GM23338 (cell line): ENCODE data around the gene SLCO4A1. TPM values are rescaled to one million over a fixed set of nuclear protein-coding genes. Genes with fewer than 3 reads are reported as not detected.

Source experiments
- ATAC-seq: fragments of 200-7000 bp; cut with Tn5 transposase; 3 replicates; pipeline ENCODE4 v1.9.1; 2020
- DNase-seq: peaks from one replicate; pipeline ENCODE4 v3.0.0-alpha.2; 2015; ENCODE audit warnings: low spot score
- H2AFZ ChIP-seq: fragments of 200-600 bp; sonication (generic); 2 replicates; pipeline ENCODE4 v1.8.0; 2016; ENCODE audit warnings: antibody characterized with exemption, mild to moderate bottlenecking, moderate library complexity
- H3F3A ChIP-seq: fragments of 200-600 bp; sonication (generic); replicated peaks from 2 replicates; pipeline ENCODE4 v1.8.0; 2017; ENCODE audit warnings: antibody characterized with exemption, mixed run types, low read depth
- H3K27ac ChIP-seq: fragments of 200-600 bp; sonication (generic); 2 replicates; pipeline ENCODE4 v1.6.1; 2016; ENCODE audit warnings: low read depth
- H3K27me3 ChIP-seq: fragments of 200-600 bp; sonication (generic); 2 replicates; pipeline ENCODE4 v1.8.0; 2016; ENCODE audit warnings: mild to moderate bottlenecking, mixed run types, moderate library complexity; ENCODE audit not compliant: insufficient read depth
- H3K36me3 ChIP-seq: fragments of 200-600 bp; sonication (generic); 2 replicates; pipeline ENCODE4 v1.8.0; 2016; ENCODE audit warnings: mild to moderate bottlenecking; ENCODE audit not compliant: insufficient read depth
- H3K4me1 ChIP-seq: fragments of 200-600 bp; sonication (generic); 2 replicates; pipeline ENCODE4 v1.8.0; 2016; ENCODE audit warnings: mild to moderate bottlenecking, moderate library complexity; ENCODE audit not compliant: insufficient read depth
- H3K4me2 ChIP-seq: fragments of 200-600 bp; sonication (generic); 2 replicates; pipeline ENCODE4 v1.7.1; 2017; ENCODE audit warnings: mixed run types
- H3K4me3 ChIP-seq: fragments of 200-600 bp; sonication (generic); 2 replicates; pipeline ENCODE4 v1.6.1; 2016; ENCODE audit warnings: mixed run types
- H3K79me2 ChIP-seq: fragments of 200-600 bp; sonication (generic); replicated peaks from 2 replicates; pipeline ENCODE4 v1.8.0; 2017; ENCODE audit warnings: mild to moderate bottlenecking; ENCODE audit not compliant: insufficient read depth
- H3K9me2 ChIP-seq: fragments of 200-600 bp; sonication (generic); 2 replicates; pipeline ENCODE4 v1.8.0; 2017; ENCODE audit not compliant: insufficient read depth
- H4K20me1 ChIP-seq: fragments of 200-600 bp; sonication (generic); replicated peaks from 2 replicates; pipeline ENCODE4 v1.8.0; 2017; ENCODE audit warnings: mild to moderate bottlenecking; ENCODE audit not compliant: insufficient read depth
- H3K27ac Mint-ChIP-seq: 2 replicates; pipeline ENCODE4 v1.8.0; 2020; ENCODE audit warnings: inconsistent platforms, mild to moderate bottlenecking, moderate library complexity, mixed read lengths
- H3K27me3 Mint-ChIP-seq: 3 replicates; pipeline ENCODE4 v1.8.0; 2022; ENCODE audit warnings: low read depth, mild to moderate bottlenecking, moderate library complexity, mixed read lengths, inconsistent platforms; ENCODE audit not compliant: insufficient read depth, poor library complexity
- H3K36me3 Mint-ChIP-seq: 3 replicates; pipeline ENCODE4 v1.8.0; 2021; ENCODE audit warnings: low read depth, mild to moderate bottlenecking, inconsistent platforms, moderate library complexity, mixed read lengths
- H3K4me1 Mint-ChIP-seq: 3 replicates; pipeline ENCODE4 v1.8.0; 2020; ENCODE audit warnings: mild to moderate bottlenecking, inconsistent platforms, mixed read lengths
- H3K4me3 Mint-ChIP-seq: 3 replicates; pipeline ENCODE4 v1.8.0; 2021; ENCODE audit warnings: moderate library complexity, mild to moderate bottlenecking, inconsistent platforms, mixed read lengths
- H3K9me3 Mint-ChIP-seq: 3 replicates; pipeline ENCODE4 v1.8.0; 2020; ENCODE audit warnings: moderate library complexity, mild to moderate bottlenecking, inconsistent platforms, mixed read lengths
- CREB1 ChIP-seq: fragments of 250-450 bp; sonication (Bioruptor Pico); IDR thresholded peaks from 2 replicates; pipeline ENCODE4 v1.5.0; 2020; ENCODE audit warnings: low read depth, mild to moderate bottlenecking, moderate library complexity
- ETS1 ChIP-seq: IDR thresholded peaks from 2 replicates; pipeline ENCODE4 v1.6.1; 2016; ENCODE audit warnings: antibody characterized with exemption
- EZH2 ChIP-seq: fragments of 200-600 bp; sonication (generic); IDR thresholded peaks from one replicate; pipeline ENCODE4 v1.8.0; 2017; ENCODE audit warnings: antibody characterized with exemption, mild to moderate bottlenecking, low read depth; ENCODE audit not compliant: unreplicated experiment
- EZH2phosphoT487 ChIP-seq: fragments of 200-600 bp; sonication (generic); IDR thresholded peaks from one replicate; pipeline ENCODE4 v1.8.1; 2018; ENCODE audit warnings: antibody characterized with exemption; ENCODE audit not compliant: unreplicated experiment
- JUNB ChIP-seq: IDR thresholded peaks from one replicate; pipeline ENCODE4 v1.6.1; 2016; ENCODE audit warnings: antibody characterized with exemption; ENCODE audit not compliant: unreplicated experiment
- NANOG ChIP-seq: IDR thresholded peaks from 2 replicates; pipeline ENCODE4 v1.6.1; 2016; ENCODE audit warnings: antibody characterized with exemption, borderline replicate concordance
- POLR2AphosphoS5 ChIP-seq: IDR thresholded peaks from 2 replicates; pipeline ENCODE4 v1.6.1; 2016; ENCODE audit warnings: antibody characterized with exemption, low read depth
- STAT1 ChIP-seq: IDR thresholded peaks from one replicate; pipeline ENCODE4 v1.6.1; 2016; ENCODE audit warnings: antibody characterized with exemption; ENCODE audit not compliant: unreplicated experiment
- ZNF114 ChIP-seq: fragments of 250-450 bp; sonication (Bioruptor Pico); IDR thresholded peaks from 2 replicates; pipeline ENCODE4 v1.5.0; 2020; ENCODE audit warnings: mild to moderate bottlenecking, moderate library complexity
- ZNF331 ChIP-seq: fragments of 250-450 bp; sonication (Bioruptor Pico); IDR thresholded peaks from 2 replicates; pipeline ENCODE4 v1.5.0; 2020; ENCODE audit warnings: low read depth, mild to moderate bottlenecking, moderate library complexity
- ZNF462 ChIP-seq: fragments of 250-450 bp; sonication (Bioruptor Pico); IDR thresholded peaks from 2 replicates; pipeline ENCODE4 v1.5.0; 2020; ENCODE audit warnings: mild to moderate bottlenecking, moderate library complexity
- polyA plus RNA-seq: library from polyadenylated mRNA; unstranded; fragments of >200 nt; fragmentation: Nextera tagmentation; extraction: Ambion mirVana; gene quantifications from 2 replicates; pipeline ENCODE4 v1.2.1, GENCODE V29; 2016
- total RNA-seq: library from RNA; depleted of rRNA; stranded (reverse); fragments of >200 nt; shearing (Covaris generic); gene quantifications from 2 replicates; pipeline ENCODE4 v1.2.3, GENCODE V29; 2014
- TF ChIP-seq, protein P1 (sequence below), 2 experiments: fragments of 200-600 bp in 1 of 2; sonication (generic) in 1 of 2; conservative IDR thresholded peaks; 2 replicates each; pipeline versions ENCODE4 v1.5.1 to v1.6.1; 2016 to 2017; ENCODE audit warnings: antibody characterized with exemption in 2 of 2, low read depth in 2 of 2, mild to moderate bottlenecking in 2 of 2, moderate library complexity in 1 of 2
- TF ChIP-seq, protein P2 (sequence below): IDR thresholded peaks from one replicate; pipeline ENCODE4 v1.6.1; 2018; ENCODE audit warnings: antibody characterized with exemption; ENCODE audit not compliant: unreplicated experiment

The SLCO4A1 gene
- total and polyA plus RNA-seq, 2 experiments from 2014 or later = 28.5 to 41.6 TPM

DNA sequence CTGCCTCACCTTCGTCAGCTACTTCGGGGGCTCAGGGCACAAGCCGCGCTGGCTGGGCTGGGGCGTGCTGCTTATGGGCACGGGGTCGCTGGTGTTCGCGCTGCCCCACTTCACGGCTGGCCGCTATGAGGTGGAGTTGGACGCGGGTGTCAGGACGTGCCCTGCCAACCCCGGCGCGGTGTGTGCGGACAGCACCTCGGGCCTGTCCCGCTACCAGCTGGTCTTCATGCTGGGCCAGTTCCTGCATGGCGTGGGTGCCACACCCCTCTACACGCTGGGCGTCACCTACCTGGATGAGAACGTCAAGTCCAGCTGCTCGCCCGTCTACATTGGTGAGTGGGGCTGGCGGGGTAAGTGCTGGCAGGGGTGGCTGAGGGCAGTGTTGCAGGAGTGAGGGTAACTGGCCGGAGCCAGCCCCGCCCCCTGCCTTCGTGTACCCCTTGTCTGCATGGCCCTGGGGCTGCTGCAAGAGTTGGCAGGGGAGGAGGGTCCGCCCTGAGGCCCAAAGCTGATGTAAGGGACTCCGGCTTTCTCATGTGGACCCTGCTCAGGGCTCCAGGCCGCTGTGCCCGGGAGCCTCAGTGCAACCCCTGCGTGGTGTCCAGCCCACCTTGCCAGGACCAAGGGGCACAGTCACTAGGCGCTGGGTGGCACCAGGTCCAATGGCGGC, 14.8 kb downstream of the SLCO4A1 start:
- Histone ChIP-seq H3K4me1 (no peaks in the 10 kb centered on the region), H3K9me2 (no peaks in the 10 kb centered on the region), H4K20me1 (peaks cover 11% of the 10 kb centered on the region), H3K4me3 (no peak overlapping the region), H3K79me2 (peaks cover 28% of the 10 kb centered on the region), H3K27ac (no peak overlapping the region), H3K36me3 (no peaks in the 10 kb centered on the region), H2AFZ (no peak overlapping the region), H3K4me2 (no peak overlapping the region), H3F3A (no peaks in the 10 kb centered on the region), H3K27me3 (no peaks in the 10 kb centered on the region)
- Mint-ChIP-seq H3K36me3 (no peaks in the 10 kb centered on the region; the same call in 2 of the 3 replicates), H3K4me3 (no peak overlapping the region), H3K4me1 (peaks cover 5% of the 10 kb centered on the region; the same call in 2 of the 3 replicates), H3K27ac (no peak overlapping the region), H3K27me3 (peaks cover 1% of the 10 kb centered on the region), H3K9me3 (no peaks in the 10 kb centered on the region)
- no peak for TF ChIP-seq ZNF462 (CRISPR knock-in tag)
- no peak for TF ChIP-seq ETS1
- TF ChIP-seq, protein P1, sequence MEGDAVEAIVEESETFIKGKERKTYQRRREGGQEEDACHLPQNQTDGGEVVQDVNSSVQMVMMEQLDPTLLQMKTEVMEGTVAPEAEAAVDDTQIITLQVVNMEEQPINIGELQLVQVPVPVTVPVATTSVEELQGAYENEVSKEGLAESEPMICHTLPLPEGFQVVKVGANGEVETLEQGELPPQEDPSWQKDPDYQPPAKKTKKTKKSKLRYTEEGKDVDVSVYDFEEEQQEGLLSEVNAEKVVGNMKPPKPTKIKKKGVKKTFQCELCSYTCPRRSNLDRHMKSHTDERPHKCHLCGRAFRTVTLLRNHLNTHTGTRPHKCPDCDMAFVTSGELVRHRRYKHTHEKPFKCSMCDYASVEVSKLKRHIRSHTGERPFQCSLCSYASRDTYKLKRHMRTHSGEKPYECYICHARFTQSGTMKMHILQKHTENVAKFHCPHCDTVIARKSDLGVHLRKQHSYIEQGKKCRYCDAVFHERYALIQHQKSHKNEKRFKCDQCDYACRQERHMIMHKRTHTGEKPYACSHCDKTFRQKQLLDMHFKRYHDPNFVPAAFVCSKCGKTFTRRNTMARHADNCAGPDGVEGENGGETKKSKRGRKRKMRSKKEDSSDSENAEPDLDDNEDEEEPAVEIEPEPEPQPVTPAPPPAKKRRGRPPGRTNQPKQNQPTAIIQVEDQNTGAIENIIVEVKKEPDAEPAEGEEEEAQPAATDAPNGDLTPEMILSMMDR (conservative IDR thresholded peaks at IDR 0.05; ENCODE audit: low read depth in 2 of 2) = no peak
- no peak for TF ChIP-seq NANOG
- TF ChIP-seq STAT1 = no peak
- no peak for TF ChIP-seq ZNF331 (CRISPR knock-in tag)
- no peak for TF ChIP-seq POLR2AphosphoS5
- no peak for TF ChIP-seq EZH2
- TF ChIP-seq EZH2phosphoT487 = no peak
- no peak for TF ChIP-seq JUNB
- TF ChIP-seq ZNF114 (CRISPR knock-in tag) = no peak
- TF ChIP-seq, protein P2, sequence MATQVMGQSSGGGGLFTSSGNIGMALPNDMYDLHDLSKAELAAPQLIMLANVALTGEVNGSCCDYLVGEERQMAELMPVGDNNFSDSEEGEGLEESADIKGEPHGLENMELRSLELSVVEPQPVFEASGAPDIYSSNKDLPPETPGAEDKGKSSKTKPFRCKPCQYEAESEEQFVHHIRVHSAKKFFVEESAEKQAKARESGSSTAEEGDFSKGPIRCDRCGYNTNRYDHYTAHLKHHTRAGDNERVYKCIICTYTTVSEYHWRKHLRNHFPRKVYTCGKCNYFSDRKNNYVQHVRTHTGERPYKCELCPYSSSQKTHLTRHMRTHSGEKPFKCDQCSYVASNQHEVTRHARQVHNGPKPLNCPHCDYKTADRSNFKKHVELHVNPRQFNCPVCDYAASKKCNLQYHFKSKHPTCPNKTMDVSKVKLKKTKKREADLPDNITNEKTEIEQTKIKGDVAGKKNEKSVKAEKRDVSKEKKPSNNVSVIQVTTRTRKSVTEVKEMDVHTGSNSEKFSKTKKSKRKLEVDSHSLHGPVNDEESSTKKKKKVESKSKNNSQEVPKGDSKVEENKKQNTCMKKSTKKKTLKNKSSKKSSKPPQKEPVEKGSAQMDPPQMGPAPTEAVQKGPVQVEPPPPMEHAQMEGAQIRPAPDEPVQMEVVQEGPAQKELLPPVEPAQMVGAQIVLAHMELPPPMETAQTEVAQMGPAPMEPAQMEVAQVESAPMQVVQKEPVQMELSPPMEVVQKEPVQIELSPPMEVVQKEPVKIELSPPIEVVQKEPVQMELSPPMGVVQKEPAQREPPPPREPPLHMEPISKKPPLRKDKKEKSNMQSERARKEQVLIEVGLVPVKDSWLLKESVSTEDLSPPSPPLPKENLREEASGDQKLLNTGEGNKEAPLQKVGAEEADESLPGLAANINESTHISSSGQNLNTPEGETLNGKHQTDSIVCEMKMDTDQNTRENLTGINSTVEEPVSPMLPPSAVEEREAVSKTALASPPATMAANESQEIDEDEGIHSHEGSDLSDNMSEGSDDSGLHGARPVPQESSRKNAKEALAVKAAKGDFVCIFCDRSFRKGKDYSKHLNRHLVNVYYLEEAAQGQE = no peak
- TF ChIP-seq CREB1 (CRISPR knock-in tag) = no peak
- no peak for DNase-seq
- ATAC-seq = no peak
